GM12874 (cell line): ENCODE data around the gene RBPJL.

Source experiments
- CTCF ChIP-seq: IDR thresholded peaks from 2 replicates; pipeline ENCODE4 v1.5.1; 2011; ENCODE audit warnings: low read depth, mild to moderate bottlenecking, control low read depth, low read length, moderate library complexity; ENCODE audit not compliant: insufficient read depth

Gene RBPJL

GRCh38 chr20:45313065-45313695 is 6.5 kb downstream of the RBPJL start:
- no peak for TF ChIP-seq CTCF

GRCh38 chr20:45313943-45314342 is 7.3 kb downstream of the RBPJL start:
- TF ChIP-seq CTCF: no peak

- no peak for TF ChIP-seq CTCF
These were observed 9.0 kb downstream of the RBPJL start for GRCh38 chr20:45315672-45316071.

- no peak for TF ChIP-seq CTCF
These were observed 9.8 kb downstream of the RBPJL start for GRCh38 chr20:45316150-45317080.

GRCh38 chr20:45317826-45318225 is 11.2 kb downstream of the RBPJL start:
- TF ChIP-seq CTCF: no peak

- no peak for TF ChIP-seq CTCF
These were observed 11.8 kb downstream of the RBPJL start for GRCh38 chr20:45318386-45318939.

- no peak for TF ChIP-seq CTCF
These were observed 12.3 kb downstream of the RBPJL start for GRCh38 chr20:45318948-45319347.
